ENCODE results near the gene SPRTN. TPM values are rescaled to one million over a fixed set of nuclear protein-coding genes. Genes with fewer than 3 reads are reported as not detected.

The SPRTN gene
- total and polyA plus RNA-seq, 2 donors (not counting 1 experiment from before 2014, with no cell fraction given) = 3.5 to 13.4 TPM

GRCh38 chr1:231318015-231318355 is 20.1 kb upstream of the SPRTN start:
- TF ChIP-seq EZH2 (IDR thresholded peaks at IDR 0.05; ENCODE audit: borderline replicate concordance, insufficient read depth, low read depth, low read length, poor library complexity, severe bottlenecking) (no peak), CTCF (IDR thresholded peaks at IDR 0.05) (no peak)

GRCh38 chr1:231318568-231318967 is 19.5 kb upstream of the SPRTN start:
- ATAC-seq (ENCODE audit: low read depth) = no peak
- no peak for TF ChIP-seq CTCF (IDR thresholded peaks at IDR 0.05)
- TF ChIP-seq EZH2 (IDR thresholded peaks at IDR 0.05; ENCODE audit: borderline replicate concordance, insufficient read depth, low read depth, low read length, poor library complexity, severe bottlenecking) = no peak

More at GRCh38 chr1:231318015-231318355, 20.1 kb upstream of the SPRTN start:
- WGBS (ENCODE audit: insufficient coverage) = 100% methylated on average over 2 of the region's 15 CpGs
- no peaks in the 10 kb centered on the region for H3K27me3 ChIP-seq (replicated peaks in 1 of 4; ENCODE audit: control extremely low read depth in 1 of 4, control insufficient read depth in 3 of 4, insufficient read depth in 4 of 4, low read length in 3 of 4)
- DNase-seq (no peak), ATAC-seq (ENCODE audit: low read depth) (no peak)
- no peaks in the 10 kb centered on the region for H4K20me1 ChIP-seq (ENCODE audit: control insufficient read depth, insufficient read depth, low read length, poor library complexity, severe bottlenecking)
- POLR2A ChIA-PET = no interaction called here
- Mint-ChIP-seq H3K9me3 (ENCODE audit: insufficient read depth) (no peaks in the 10 kb centered on the region), H3K4me3 (no peak overlapping the region), H3K4me1 (no peaks in the 10 kb centered on the region), H3K27me3 (no peaks in the 10 kb centered on the region), H3K27ac (no peak overlapping the region)
- CTCF ChIA-PET = interaction anchor here (1.1 to 1.3 kb wide), 3 partner anchors 11 to 39 kb away, joined by 3 to 4 read pairs (median 3); partner anchors contain the start of gene EXOC8
- intact Hi-C loops (cut with micrococcal nuclease) = no loop called here
- H3K27ac ChIP-seq (ENCODE audit: low read length in 2 of 2) = no peak overlapping the region
- H3K9me3 ChIP-seq (ENCODE audit: control extremely low read depth in 1 of 3, control insufficient read depth in 2 of 3, insufficient read depth in 1 of 3, low read length in 2 of 3) = peaks cover 0 to 7% (median 0%) of the 10 kb centered on the region in 3 donors
- no peak overlapping the region for H3K4me3 ChIP-seq (ENCODE audit: control extremely low read depth in 1 of 5, extremely low read depth in 1 of 5, insufficient read depth in 1 of 5, low read depth in 2 of 5, low read length in 4 of 5)
- H3K9ac ChIP-seq (ENCODE audit: low read length) = no peak overlapping the region
- H3K4me1 ChIP-seq (ENCODE audit: control insufficient read depth in 2 of 2, insufficient read depth in 2 of 2, low read length in 2 of 2) = no peaks in the 10 kb centered on the region
- no peak overlapping the region for H2AFZ ChIP-seq (ENCODE audit: insufficient read depth, low read depth, low read length, poor library complexity, severe bottlenecking)
- H3K36me3 ChIP-seq (replicated peaks in 1 of 2; ENCODE audit: control extremely low read depth in 1 of 2, control insufficient read depth in 1 of 2, extremely low read depth in 1 of 2, insufficient read depth in 2 of 2, low read length in 1 of 2) = no peaks in the 10 kb centered on the region
- H3K4me2 ChIP-seq (replicated peaks; ENCODE audit: low read depth, low read length, poor library complexity, severe bottlenecking) = no peak overlapping the region
- H3K79me2 ChIP-seq (ENCODE audit: control insufficient read depth, insufficient read depth, low read length) = no peaks in the 10 kb centered on the region

More at GRCh38 chr1:231318568-231318967, 19.5 kb upstream of the SPRTN start:
- H3K79me2 ChIP-seq (ENCODE audit: control insufficient read depth, insufficient read depth, low read length) = no peaks in the 10 kb centered on the region
- no peak overlapping the region for H3K27ac ChIP-seq (ENCODE audit: low read length in 2 of 2)
- no peaks in the 10 kb centered on the region for H3K36me3 ChIP-seq (replicated peaks in 1 of 2; ENCODE audit: control extremely low read depth in 1 of 2, control insufficient read depth in 1 of 2, extremely low read depth in 1 of 2, insufficient read depth in 2 of 2, low read length in 1 of 2)
- no peak overlapping the region for H3K4me2 ChIP-seq (replicated peaks; ENCODE audit: low read depth, low read length, poor library complexity, severe bottlenecking)
- H4K20me1 ChIP-seq (ENCODE audit: control insufficient read depth, insufficient read depth, low read length, poor library complexity, severe bottlenecking) = no peaks in the 10 kb centered on the region
- no peak for DNase-seq
- H2AFZ ChIP-seq (ENCODE audit: insufficient read depth, low read depth, low read length, poor library complexity, severe bottlenecking) = no peak overlapping the region
- no peaks in the 10 kb centered on the region for H3K4me1 ChIP-seq (ENCODE audit: control insufficient read depth in 2 of 2, insufficient read depth in 2 of 2, low read length in 2 of 2)
- H3K4me3 ChIP-seq (ENCODE audit: control extremely low read depth in 1 of 5, extremely low read depth in 1 of 5, insufficient read depth in 1 of 5, low read depth in 2 of 5, low read length in 4 of 5) = no peak overlapping the region
- H3K9me3 ChIP-seq (ENCODE audit: control extremely low read depth in 1 of 3, control insufficient read depth in 2 of 3, insufficient read depth in 1 of 3, low read length in 2 of 3) = peaks cover 0 to 7% (median 0%) of the 10 kb centered on the region in 3 donors
- no peaks in the 10 kb centered on the region for H3K27me3 Mint-ChIP-seq
- ChIA-PET POLR2A (no interaction called here), CTCF (interaction anchor here (1.1 to 1.3 kb wide), 3 partner anchors 12 to 39 kb away, joined by 3 to 4 read pairs (median 3); partner anchors contain the start of gene EXOC8)
- H3K9me3 Mint-ChIP-seq (ENCODE audit: insufficient read depth) = no peaks in the 10 kb centered on the region
- no peak overlapping the region for H3K27ac Mint-ChIP-seq
- no peaks in the 10 kb centered on the region for H3K4me1 Mint-ChIP-seq
- H3K27me3 ChIP-seq (replicated peaks in 1 of 4; ENCODE audit: control extremely low read depth in 1 of 4, control insufficient read depth in 3 of 4, insufficient read depth in 4 of 4, low read length in 3 of 4) = no peaks in the 10 kb centered on the region
- H3K9ac ChIP-seq (ENCODE audit: low read length) = no peak overlapping the region
- H3K4me3 Mint-ChIP-seq = no peak overlapping the region
- intact Hi-C loops (cut with micrococcal nuclease) = no loop called here
- 92% methylated on average over 4 of the region's 4 CpGs for WGBS (ENCODE audit: insufficient coverage)
